ENCODE data around the gene CAPS.

DNA sequence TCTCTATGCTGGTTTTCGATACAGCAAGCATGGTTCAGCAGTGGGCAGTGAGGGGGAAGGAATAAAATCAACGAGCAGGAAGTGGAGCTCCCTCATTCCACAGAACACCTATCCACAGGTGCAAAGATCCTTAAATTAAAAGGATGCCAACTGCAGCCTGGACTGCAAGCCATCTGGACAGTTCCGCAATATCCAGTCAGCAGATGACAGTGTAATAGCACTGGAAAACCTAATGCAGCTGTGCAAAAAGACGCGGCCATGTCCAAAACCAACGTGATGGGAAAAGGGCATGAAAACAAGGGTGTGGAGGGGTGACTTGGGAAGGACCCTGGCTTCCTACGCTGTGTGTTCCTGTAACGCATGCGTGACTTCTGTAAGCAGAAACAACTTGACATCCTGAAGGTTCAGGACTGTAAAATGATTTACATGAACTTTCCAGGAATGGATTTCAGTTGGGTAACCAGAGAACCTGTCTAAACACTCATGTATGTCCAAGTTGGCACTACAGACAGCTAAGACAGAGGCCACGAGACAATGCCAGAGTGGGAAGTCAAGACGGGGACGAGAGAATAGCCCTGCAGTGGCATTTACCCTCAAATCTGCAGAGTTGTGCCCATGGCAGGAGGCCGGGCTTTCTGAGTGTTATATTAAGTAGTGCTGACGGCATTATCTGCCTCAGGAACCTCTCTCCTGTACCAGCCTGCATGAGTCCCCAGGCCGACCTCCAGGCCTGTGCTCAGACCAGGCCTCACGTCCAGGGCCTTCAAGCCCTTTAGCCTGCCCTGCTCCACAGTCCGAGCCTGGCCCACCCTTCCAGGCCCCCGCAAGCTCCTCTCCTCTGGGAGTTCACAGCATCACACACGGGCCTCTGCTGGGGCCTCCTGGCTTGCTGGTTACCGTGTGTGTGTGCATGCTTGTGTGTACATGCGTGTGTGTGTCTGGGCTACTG lies 26.5 kb downstream of the CAPS start:
- TF ChIP-seq, protein P1, sequence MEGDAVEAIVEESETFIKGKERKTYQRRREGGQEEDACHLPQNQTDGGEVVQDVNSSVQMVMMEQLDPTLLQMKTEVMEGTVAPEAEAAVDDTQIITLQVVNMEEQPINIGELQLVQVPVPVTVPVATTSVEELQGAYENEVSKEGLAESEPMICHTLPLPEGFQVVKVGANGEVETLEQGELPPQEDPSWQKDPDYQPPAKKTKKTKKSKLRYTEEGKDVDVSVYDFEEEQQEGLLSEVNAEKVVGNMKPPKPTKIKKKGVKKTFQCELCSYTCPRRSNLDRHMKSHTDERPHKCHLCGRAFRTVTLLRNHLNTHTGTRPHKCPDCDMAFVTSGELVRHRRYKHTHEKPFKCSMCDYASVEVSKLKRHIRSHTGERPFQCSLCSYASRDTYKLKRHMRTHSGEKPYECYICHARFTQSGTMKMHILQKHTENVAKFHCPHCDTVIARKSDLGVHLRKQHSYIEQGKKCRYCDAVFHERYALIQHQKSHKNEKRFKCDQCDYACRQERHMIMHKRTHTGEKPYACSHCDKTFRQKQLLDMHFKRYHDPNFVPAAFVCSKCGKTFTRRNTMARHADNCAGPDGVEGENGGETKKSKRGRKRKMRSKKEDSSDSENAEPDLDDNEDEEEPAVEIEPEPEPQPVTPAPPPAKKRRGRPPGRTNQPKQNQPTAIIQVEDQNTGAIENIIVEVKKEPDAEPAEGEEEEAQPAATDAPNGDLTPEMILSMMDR (IDR thresholded peaks at IDR 0.05), result no peak
- TF ChIP-seq POLR2A (IDR thresholded peaks at IDR 0.05) (no peak), EP300 (IDR thresholded peaks at IDR 0.05) (no peak)

Measured in tibial nerve (tissue), 4 donors.